ENCODE measurements around the gene THAP4. TPM values are rescaled to one million over a fixed set of nuclear protein-coding genes. Genes with fewer than 3 reads are reported as not detected.

Gene THAP4
- total and polyA plus RNA-seq, 2 experiments from 2014 or later: 62.9 to 80.4 TPM

GRCh38 chr2:241671457-241672240, 34.7 kb upstream of the THAP4 start (continued):
- TF ChIP-seq ZNF462 (CRISPR knock-in tag; IDR thresholded peaks at IDR 0.05): no peak

DNA sequence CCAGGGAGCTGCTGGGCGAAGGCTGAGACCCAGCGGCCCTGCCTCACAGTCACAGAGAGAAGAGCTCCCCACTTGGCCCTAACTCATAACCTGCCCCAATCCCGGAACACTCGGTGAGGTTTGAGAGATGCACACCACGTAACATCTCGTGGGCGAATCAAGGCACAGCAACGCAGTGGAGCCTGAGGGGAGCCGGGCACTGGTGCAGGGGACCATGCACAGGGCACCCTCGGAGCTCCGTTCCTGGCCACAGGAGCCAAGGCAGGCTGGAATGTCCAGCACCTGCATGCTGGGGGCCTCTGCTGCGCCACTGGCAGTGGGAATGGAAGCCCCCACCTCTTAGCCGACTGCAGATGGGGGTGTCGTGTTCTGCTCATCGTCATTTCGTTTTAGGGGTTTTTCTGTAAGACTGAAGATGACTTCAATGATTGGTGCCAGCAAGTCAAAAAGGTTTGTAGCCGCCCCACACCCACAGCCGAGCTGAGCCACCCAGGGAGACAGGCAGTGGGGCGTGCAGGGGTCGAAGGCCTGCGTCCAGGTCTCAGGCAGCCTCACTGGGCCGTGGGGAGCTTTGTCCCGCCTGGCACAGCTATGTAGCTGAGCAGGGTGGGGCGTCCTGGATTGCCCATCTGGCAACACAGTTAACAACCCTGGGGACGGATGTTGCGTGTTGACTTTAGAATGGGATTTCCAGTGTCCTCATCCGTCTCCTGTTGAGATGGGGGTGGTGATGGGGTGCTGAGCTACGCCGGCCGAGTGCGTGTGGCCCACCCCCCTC, 33.6 kb upstream of the THAP4 start:
- Histone ChIP-seq H3K27me3 (ENCODE audit: insufficient read depth) (no peaks in the 10 kb centered on the region), H3K36me3 (ENCODE audit: insufficient read depth) (peaks cover 4% of the 10 kb centered on the region; the same call in 1 of the 2 replicates), H3K27ac (ENCODE audit: low read depth) (no peak overlapping the region), H3K4me2 (no peak overlapping the region), H3K4me1 (ENCODE audit: insufficient read depth) (no peaks in the 10 kb centered on the region), H3K4me3 (no peak overlapping the region), H3K79me2 (replicated peaks; ENCODE audit: insufficient read depth) (no peaks in the 10 kb centered on the region), H2AFZ (no peak overlapping the region), H3K9me2 (ENCODE audit: insufficient read depth) (no peaks in the 10 kb centered on the region), H4K20me1 (replicated peaks; ENCODE audit: insufficient read depth) (no peaks in the 10 kb centered on the region; the same call in 1 of the 2 replicates), H3F3A (replicated peaks; ENCODE audit: low read depth) (peaks cover 2% of the 10 kb centered on the region)
- no peak overlapping the region for H3K4me3 Mint-ChIP-seq
- H3K4me1 Mint-ChIP-seq: peaks cover 7% of the 10 kb centered on the region
- H3K27ac Mint-ChIP-seq: no peak overlapping the region
- DNase-seq (ENCODE audit: low spot score) (no peak), ATAC-seq (no peak)
- H3K36me3 Mint-ChIP-seq (ENCODE audit: low read depth): peaks cover 51% of the 10 kb centered on the region
- no peaks in the 10 kb centered on the region for H3K9me3 Mint-ChIP-seq
- peaks cover 9% of the 10 kb centered on the region for H3K27me3 Mint-ChIP-seq (ENCODE audit: insufficient read depth, low read depth, poor library complexity)
- TF ChIP-seq, protein P1, sequence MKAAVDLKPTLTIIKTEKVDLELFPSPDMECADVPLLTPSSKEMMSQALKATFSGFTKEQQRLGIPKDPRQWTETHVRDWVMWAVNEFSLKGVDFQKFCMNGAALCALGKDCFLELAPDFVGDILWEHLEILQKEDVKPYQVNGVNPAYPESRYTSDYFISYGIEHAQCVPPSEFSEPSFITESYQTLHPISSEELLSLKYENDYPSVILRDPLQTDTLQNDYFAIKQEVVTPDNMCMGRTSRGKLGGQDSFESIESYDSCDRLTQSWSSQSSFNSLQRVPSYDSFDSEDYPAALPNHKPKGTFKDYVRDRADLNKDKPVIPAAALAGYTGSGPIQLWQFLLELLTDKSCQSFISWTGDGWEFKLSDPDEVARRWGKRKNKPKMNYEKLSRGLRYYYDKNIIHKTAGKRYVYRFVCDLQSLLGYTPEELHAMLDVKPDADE (IDR thresholded peaks at IDR 0.05): no peak
- TF ChIP-seq POLR2AphosphoS5 (IDR thresholded peaks at IDR 0.05; ENCODE audit: low read depth) (no peak), ZNF114 (CRISPR knock-in tag; IDR thresholded peaks at IDR 0.05) (no peak), ZNF462 (CRISPR knock-in tag; IDR thresholded peaks at IDR 0.05) (no peak), CREB1 (CRISPR knock-in tag; IDR thresholded peaks at IDR 0.05; ENCODE audit: low read depth) (no peak)
